ENCODE results near the gene PPP1R14C. TPM values are rescaled to one million over a fixed set of nuclear protein-coding genes. Genes with fewer than 3 reads are reported as not detected.

Gene PPP1R14C
- total RNA-seq, 4 donors from 2014 or later = 0.34 TPM; not detected in 3

- TF ChIP-seq CTCF (IDR thresholded peaks at IDR 0.05; ENCODE audit: low read depth) = no peak
Measured at GRCh38 chr6:150157081-150157480, 14.2 kb downstream of the PPP1R14C start.

GRCh38 chr6:150159757-150160156 lies 16.9 kb downstream of the PPP1R14C start:
- TF ChIP-seq CTCF (IDR thresholded peaks at IDR 0.05; ENCODE audit: low read depth) = no peak

- TF ChIP-seq CTCF (IDR thresholded peaks at IDR 0.05; ENCODE audit: low read depth) = no peak
Measured at GRCh38 chr6:150163970-150164369, 21.1 kb downstream of the PPP1R14C start.

GRCh38 chr6:150165020-150165702 lies 22.3 kb downstream of the PPP1R14C start:
- no peak for TF ChIP-seq CTCF (IDR thresholded peaks at IDR 0.05; ENCODE audit: low read depth)

- no peak for TF ChIP-seq CTCF (IDR thresholded peaks at IDR 0.05; ENCODE audit: low read depth)
Measured at GRCh38 chr6:150167479-150167873, 24.6 kb downstream of the PPP1R14C start.

- no peak for TF ChIP-seq CTCF (IDR thresholded peaks at IDR 0.05; ENCODE audit: low read depth)
Measured at GRCh38 chr6:150169181-150169580, 26.3 kb downstream of the PPP1R14C start.

GRCh38 chr6:150169609-150170008 lies 26.8 kb downstream of the PPP1R14C start:
- no peak for TF ChIP-seq CTCF (IDR thresholded peaks at IDR 0.05; ENCODE audit: low read depth)
